NCI-H748 (cell line): ENCODE results near the gene HSPB8.
A peak's percentile ranks its signal among the peaks of the same experiment; 100 is the strongest.

ENCODE experiments used
- DNase-seq: peaks from one replicate; lab custom pipeline; 2025; ENCODE audit not compliant: unreplicated experiment; lab: John Stamatoyannopoulos, UW

Gene HSPB8

GRCh38 chr12:119178544-119179334 is at the start of gene HSPB8:
HSPB8 (plus strand) TSS chr12:119178931; CDS start chr12:119179313, 382 bp downstream.
- peak; percentile 65 for DNase-seq

GRCh38 chr12:119129827-119130434 is 48.8 kb upstream of the HSPB8 start:
- DNase-seq, result no peak

GRCh38 chr12:119130523-119130922 is 48.2 kb upstream of the HSPB8 start:
- DNase-seq, result no peak

- no peak for DNase-seq
Observed at GRCh38 chr12:119134284-119135072, 44.3 kb upstream of the HSPB8 start.

GRCh38 chr12:119136811-119137410 is 41.8 kb upstream of the HSPB8 start:
- no peak for DNase-seq

- DNase-seq, result no peak
Observed at GRCh38 chr12:119139448-119139847, 39.3 kb upstream of the HSPB8 start.

GRCh38 chr12:119145367-119145766 is 33.4 kb upstream of the HSPB8 start:
- DNase-seq, result no peak

- no peak for DNase-seq
Observed at GRCh38 chr12:119147847-119148448, 30.8 kb upstream of the HSPB8 start.

- DNase-seq, result no peak
Observed at GRCh38 chr12:119149270-119149669, 29.5 kb upstream of the HSPB8 start.

- DNase-seq, result no peak
Observed at GRCh38 chr12:119151445-119152026, 27.2 kb upstream of the HSPB8 start.

GRCh38 chr12:119153477-119154434 is 25.0 kb upstream of the HSPB8 start:
- no peak for DNase-seq

- no peak for DNase-seq
Observed at GRCh38 chr12:119154435-119154818, 24.3 kb upstream of the HSPB8 start.

- no peak for DNase-seq
Observed at GRCh38 chr12:119156401-119157044, 22.2 kb upstream of the HSPB8 start.

GRCh38 chr12:119157528-119157927 is 21.2 kb upstream of the HSPB8 start:
- DNase-seq, result no peak

- no peak for DNase-seq
Observed at GRCh38 chr12:119157978-119158377, 20.8 kb upstream of the HSPB8 start.

- no peak for DNase-seq
Observed at GRCh38 chr12:119158402-119158801, 20.3 kb upstream of the HSPB8 start.

- DNase-seq, result no peak
Observed at GRCh38 chr12:119159844-119160243, 18.9 kb upstream of the HSPB8 start.

- DNase-seq, result no peak
Observed at GRCh38 chr12:119167902-119168301, 10.8 kb upstream of the HSPB8 start.

- no peak for DNase-seq
Observed at GRCh38 chr12:119168721-119169120, 10.0 kb upstream of the HSPB8 start.
